Activated CD4-positive, CD25-positive, alpha-beta regulatory T cell treated with anti-CD3 and anti-CD28 coated beads, Interleukin-2, amount 50 U/mL, for 24 hours (primary cell): ENCODE results near the gene THBD.

Source experiments
- ATAC-seq, 2 donors: fragments of 150-1000 bp; cut with Tn5 transposase; one replicate each; pipeline ENCODE4 v1.10.0; 2021; ENCODE audit warnings: mild to moderate bottlenecking in 1 of 2, moderate library complexity in 1 of 2

Gene THBD

GRCh38 chr20:23061262-23061661 lies 11.8 kb upstream of the THBD start:
- ATAC-seq, result no peak

GRCh38 chr20:23060629-23061028 lies 11.2 kb upstream of the THBD start:
- no peak for ATAC-seq

GRCh38 chr20:23059846-23060245 lies 10.4 kb upstream of the THBD start:
- ATAC-seq, result no peak

- no peak for ATAC-seq
These were observed 9.5 kb upstream of the THBD start for GRCh38 chr20:23059001-23059400.

- no peak for ATAC-seq
These were observed 8.8 kb upstream of the THBD start for GRCh38 chr20:23058240-23058639.

- ATAC-seq, result no peak
These were observed 3.4 kb upstream of the THBD start for GRCh38 chr20:23052904-23053303.

GRCh38 chr20:23050847-23051627 lies 1.6 kb upstream of the THBD start:
- no peak for ATAC-seq

GRCh38 chr20:23050076-23050838 lies 785 bp upstream of the THBD start:
- no peak for ATAC-seq

GRCh38 chr20:23048283-23049200 lies 930 bp downstream of the THBD start:
- peak in 1 of 2 donors; percentile 19 for ATAC-seq

GRCh38 chr20:23047738-23048214 lies 1.7 kb downstream of the THBD start:
- ATAC-seq, result no peak

- ATAC-seq, result no peak
These were observed 2.3 kb downstream of the THBD start for GRCh38 chr20:23047001-23047737.

GRCh38 chr20:23046431-23046830 lies 3.0 kb downstream of the THBD start:
- no peak for ATAC-seq

GRCh38 chr20:23043376-23043775 lies 6.1 kb downstream of the THBD start:
- no peak for ATAC-seq

GRCh38 chr20:23042270-23042669 lies 7.2 kb downstream of the THBD start:
- no peak for ATAC-seq

- no peak for ATAC-seq
These were observed 9.5 kb downstream of the THBD start for GRCh38 chr20:23039885-23040508.

- ATAC-seq, result no peak
These were observed 10.2 kb downstream of the THBD start for GRCh38 chr20:23039136-23039875.

- ATAC-seq, result no peak
These were observed 12.4 kb downstream of the THBD start for GRCh38 chr20:23037017-23037481.

- no peak for ATAC-seq
These were observed 13.1 kb downstream of the THBD start for GRCh38 chr20:23036371-23036770.

GRCh38 chr20:23035731-23036130 lies 13.7 kb downstream of the THBD start:
- no peak for ATAC-seq

GRCh38 chr20:23034721-23035671 lies 14.5 kb downstream of the THBD start, which contains the start of gene SSTR4:
TSS of gene SSTR4 (plus strand) at chr20:23035312. CDS start at chr20:23035484, 172 bp downstream.
- ATAC-seq, result no peak
